NCI-H526 treated with DMSO at 0.1 percent for 48 hours (cell line): ENCODE results near the gene ING2.

Experiments
- DNase-seq: peaks from one replicate; lab custom pipeline; 2025; lab: John Stamatoyannopoulos, UW

The ING2 gene

DNA sequence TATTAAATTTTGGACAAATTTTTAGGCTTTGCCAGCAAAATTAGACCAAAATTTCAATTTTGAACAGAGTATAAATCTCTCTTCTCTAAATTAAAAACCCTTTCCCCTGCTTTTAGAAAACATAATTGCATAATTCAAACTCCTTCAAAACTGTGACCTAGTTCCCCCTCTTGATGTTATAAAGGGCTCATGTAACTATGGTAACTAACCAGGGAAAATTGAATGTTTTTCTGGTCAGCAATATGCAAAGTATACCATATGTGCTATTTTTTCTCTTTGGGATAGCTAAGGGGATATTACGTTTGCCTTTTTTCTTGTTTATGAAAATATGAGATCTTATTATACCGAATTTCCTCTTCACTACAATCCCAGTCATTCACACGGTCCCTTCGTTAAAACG lies 5.1 kb upstream of the ING2 start:
- no peak for DNase-seq

DNA sequence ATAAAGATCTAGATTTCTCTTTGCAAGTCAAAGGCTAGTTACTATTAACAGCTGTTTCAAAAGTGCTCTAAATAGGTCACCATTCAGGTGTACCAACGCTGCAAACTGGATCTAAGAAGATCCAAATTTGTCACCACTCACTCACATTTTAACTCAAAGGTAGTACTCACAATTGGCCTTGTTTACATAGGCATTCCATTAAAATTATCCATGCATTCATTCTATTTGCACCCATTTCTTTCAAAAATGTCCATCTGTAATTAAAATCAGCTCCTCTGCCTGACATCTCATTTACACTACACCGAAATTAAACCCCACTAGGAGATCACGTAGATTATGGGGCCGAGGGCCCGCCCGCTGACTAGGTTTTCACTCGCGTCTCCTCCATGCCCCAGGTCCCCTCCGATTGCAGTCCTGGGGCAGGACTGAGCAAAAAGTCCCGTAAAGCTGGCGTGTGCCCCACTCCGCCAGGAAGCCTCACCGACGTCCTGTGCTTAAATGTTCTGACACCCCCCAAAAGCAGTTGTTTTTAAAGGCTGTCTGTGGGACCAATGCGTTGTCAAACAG lies 1.3 kb upstream of the ING2 start:
- peak; percentile 39 for DNase-seq

DNA sequence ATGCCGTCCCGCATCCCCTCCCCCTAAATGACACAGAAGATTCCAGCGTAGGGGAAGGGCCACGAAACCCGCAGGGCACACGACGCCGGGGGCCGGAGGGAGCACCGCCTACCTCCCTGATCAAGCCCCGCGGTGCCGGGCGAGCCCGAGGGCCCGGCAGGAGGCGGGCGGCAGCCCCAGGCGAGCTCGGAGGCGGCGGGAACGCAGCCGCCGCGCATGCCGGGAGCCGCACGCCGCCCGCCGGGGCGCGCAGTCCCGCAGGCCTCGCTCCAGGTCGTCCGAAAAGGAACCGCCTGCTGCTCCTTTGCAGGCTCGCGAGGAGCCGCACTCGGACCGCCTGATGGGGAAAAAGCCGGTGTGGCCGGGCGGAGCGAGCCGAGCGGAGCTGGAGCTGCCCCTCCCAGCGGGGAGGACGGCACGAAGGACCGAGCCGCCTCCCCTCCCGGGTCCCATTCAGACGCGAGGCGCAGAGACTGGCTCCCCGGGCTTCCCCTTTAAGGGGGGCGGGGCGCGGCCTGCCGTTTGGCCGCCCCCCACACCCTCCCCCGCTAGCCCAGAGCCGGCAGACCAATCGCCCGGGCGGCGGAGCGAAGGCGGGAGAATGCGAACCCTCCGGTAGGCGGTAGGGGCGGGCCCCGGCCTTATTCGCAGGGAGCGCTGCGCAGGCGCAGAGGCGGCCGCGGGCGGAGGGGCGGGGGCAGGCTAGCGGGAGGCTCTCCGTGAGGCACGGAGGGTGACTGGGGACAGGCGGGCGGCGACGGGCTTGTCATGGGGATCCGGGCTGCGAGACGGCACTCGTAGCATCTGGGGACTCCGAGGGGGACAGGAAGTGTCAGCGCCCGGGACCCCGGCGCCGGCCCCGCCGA lies 561 bp upstream of the ING2 start:
- DNase-seq: peak; percentile 88

DNA sequence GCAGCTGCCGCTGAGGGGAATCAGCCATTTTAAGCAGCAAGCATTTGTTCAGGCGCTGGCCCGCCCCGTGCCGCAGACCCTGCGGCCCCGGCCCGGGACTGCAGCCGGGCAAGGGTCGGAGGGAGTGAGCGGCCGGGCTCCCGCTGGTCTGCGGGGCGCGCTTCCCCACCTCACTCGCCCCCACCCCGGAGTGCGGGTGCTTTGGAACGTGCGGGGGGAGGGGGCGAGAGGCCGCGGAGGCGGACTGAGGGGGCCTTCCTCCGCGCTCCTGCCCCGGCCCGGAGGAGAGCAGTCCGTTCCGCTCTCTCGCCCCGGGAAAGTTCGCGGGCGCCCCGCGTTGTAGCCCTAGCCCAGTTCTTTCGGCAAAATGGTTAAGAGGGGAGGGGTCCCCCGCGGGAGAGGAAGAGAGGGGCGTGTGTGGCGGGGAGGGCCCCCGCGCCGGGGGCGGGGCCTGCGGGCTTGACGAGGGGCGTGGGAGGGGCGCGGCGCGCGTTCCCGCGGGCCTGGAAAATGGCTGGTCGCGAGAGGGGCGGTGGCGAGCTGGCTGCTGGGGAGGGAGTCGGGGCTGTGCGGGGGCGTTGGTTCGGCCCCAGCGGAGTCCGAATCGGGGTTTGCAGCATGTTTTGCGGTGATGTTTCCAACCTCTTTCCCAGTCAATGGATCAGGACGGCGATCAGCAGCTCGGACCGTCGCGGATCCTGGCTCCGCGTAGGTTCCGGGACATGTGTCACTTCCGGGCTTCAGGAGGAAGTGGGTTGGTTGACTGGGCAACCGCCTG lies 942 bp downstream of the ING2 start:
- peak; percentile 44 for DNase-seq

DNA sequence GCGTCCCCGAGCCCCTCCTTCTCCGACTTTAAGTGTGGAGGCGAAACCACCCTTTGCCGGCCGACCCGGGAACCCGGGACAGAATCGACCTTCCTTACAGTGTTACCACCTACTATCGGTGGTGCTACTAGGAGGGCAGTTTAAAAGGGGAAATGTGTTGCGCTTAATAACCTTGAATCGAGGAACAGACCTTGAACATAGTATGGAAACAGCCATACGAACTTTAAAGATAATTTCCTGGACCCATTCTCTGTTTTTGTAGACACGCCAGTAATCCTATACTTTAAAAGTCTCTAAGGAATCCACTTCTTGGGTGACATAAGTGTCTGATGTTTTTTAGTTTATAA lies 1.5 kb downstream of the ING2 start:
- DNase-seq: no peak

DNA sequence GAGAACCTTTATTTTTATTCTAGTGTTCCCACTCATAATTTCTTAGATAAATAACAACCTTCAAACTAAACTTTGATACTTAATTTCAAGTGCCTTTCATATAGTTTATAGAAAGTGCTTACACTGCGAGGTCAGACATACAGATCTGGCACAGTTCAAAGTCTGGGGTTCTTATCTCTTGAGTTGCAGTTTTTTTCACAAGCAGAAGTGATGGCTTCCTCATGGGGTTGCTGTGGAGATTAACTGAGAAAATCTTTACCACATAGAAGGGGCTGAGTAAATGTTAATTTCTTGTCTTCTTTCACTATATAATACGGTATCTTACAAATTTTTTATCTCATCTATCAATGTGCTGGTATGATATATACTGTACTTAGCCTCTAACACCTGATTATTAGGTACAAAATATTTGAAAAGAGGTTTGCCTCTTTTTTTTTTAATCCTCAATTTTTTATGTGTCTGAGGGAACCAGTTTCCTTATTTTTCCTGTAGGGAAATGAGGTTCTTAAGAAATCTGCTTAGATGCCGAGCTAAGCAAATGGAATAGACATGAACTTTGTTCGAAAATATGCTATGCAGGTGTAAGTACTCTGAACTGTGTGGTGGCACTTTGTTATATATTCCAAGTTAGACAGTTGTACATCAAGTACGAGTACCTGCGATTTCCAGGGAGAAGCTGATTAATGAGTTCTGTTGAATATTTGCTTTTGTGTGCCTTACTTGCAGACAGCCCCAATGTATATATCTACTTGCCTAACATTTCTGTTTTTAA lies 3.3 kb downstream of the ING2 start:
- DNase-seq: no peak

DNA sequence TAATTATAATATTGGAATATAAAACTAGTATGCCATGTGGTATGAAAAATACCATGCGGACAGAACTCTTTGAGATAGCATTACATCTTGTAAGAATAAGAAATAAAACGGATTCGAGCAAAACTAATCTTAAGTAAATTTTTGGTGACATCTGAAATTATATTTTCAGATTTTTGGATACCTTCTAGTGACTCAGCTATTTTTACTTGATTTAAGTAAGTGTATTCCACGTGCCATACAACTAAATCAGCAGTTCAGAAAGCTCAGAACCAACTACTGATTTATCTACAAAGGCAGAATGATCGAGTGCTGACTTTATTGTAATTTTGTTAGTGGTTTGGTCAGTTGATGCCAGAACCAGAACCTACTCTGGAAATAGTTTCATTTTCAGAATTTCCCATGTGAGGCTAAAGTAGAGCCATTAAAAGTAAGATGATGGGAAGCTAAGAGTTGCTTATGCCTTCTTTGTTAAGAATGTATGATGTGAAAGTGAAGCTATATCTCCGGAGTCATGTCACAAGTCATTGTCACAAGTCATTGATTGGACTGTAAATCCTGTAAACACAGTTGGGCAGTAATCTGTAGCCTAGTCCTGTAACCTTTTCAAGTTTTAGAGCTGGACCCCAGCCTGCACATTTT lies 4.0 kb downstream of the ING2 start:
- DNase-seq: no peak

DNA sequence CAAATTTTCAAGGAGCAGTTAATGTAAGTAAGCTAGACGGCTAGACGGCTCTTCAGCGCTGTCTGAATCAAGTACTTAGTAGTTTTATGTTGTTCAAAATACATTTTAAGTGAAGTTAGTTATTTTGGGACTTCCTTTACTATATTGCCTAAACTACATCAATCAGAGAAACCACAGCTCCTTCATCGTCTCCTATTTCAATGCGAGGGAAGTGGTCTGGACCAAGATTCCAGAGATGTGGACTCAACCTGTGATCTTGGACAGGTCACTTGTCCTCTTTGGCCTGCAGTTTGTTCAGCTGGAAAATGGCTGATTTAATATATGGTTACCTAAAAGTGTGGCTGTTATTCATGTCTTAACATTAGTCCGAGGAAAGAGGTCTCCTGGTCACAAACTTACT lies 10.6 kb downstream of the ING2 start:
- DNase-seq: no peak

DNA sequence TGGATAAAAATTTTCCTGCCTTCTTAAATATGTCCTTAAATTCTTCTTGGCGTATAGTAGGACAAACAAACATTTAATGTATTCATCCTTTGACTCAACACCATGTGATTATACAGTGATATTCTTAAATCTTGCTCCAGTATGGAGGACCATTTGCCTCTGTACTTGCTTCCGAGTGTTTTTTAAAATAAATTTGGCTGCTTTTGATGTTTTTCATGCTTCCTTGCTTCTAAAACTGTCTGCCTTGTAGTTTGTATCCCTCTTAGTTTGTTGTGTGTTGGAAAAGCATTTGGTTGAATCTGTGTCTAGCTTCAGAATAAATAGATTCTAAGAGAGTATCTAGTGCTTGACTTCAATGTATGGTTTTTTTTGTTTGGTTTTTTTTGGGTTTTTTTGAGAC lies 12.3 kb downstream of the ING2 start:
- DNase-seq: no peak

DNA sequence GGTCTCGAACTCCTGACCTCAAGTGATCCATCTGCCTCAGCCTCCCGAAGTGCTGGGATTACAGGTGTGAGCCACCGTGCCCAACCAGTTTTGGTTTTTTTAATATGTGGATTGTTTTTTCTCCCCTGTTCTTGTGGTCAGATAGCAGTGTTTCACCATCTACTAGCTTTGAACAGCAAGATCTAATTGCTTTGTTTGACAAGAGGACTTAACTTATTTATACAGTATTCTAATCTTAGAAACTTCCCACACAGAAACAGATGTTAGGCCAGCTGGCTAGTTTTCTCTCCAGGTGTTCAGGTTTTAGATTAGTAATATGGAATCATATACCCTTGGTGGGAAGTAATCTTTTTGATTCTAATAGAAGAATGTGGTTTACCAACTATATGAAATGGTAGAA lies 12.9 kb downstream of the ING2 start:
- DNase-seq: no peak

DNA sequence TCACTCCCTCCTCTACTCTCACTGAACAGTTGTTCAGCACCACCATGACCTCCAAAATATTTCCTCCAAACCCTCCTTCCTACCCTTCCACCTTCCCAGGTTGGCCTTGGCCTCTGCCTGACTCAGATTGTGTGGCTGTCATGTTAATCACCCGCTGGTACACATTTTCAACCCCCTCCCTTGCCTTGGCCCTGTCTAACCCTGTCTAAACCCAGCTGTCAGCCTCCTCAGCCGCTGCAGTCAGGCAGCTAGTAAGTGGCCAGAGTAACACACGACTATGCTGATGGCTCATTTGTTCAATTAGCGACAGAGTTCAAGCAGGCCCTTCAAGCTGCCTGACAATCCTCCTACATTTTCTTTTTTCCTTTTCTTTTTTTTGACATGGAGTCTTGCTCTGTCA lies 18.0 kb downstream of the ING2 start:
- no peak for DNase-seq

DNA sequence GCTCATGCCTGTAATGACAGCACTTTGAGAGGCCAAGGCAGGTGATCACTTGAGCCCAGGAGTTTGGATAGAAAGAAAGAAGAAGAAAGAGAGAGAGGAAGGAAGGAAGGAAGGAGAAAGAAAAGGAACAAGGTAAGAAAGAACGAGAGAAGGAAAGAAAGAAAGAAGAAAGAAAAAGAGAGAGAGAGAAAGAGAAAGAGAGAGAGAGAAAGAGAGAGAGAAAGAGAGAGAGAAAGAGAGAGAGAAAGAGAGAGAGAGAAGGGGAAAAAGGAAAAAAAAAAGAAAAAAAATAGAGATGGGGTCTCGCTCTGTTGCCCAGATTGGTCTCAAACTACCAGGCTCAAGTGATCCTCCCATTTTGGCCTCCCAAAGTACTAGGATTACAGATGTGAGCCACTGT lies 22.5 kb downstream of the ING2 start:
- DNase-seq: no peak

DNA sequence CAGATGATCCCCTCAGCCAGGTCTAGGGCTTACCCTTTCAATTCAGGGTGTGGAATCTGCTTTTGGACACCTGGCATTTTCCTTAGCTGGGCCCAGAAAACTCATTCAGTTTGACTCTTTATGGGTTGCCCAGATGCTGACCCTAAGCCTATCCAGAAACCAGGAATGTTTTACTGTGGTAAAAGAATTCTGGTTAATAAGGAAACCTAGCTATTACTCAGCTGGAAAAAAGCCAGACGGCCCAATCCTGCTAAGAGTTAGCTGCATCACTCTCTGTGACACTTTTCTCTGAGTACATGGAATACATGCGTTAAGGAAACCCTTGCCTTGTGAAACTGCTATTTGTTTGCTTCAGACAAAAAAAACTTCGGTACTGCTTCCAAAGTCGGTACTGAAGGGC lies 28.0 kb downstream of the ING2 start:
- no peak for DNase-seq

DNA sequence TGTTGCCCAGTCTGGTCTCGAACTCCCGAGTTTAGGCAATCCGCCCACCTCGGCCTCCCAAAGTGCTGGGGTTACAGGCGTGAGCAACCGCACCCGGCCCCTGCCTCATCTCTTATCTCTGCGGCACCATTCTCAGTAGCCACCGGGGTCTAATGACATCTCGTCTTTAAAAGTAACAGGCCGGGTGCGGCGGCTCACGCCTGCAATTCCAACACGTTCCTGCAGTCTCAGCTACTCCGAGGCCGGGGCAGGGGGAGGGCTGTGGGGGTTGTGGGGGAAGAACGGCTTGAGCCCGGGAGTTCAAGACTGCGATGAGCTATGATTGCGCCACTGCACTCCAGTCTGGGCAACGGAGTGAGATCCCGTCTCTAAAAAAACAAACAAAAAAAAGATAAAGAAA lies 28.8 kb downstream of the ING2 start:
- DNase-seq: no peak

DNA sequence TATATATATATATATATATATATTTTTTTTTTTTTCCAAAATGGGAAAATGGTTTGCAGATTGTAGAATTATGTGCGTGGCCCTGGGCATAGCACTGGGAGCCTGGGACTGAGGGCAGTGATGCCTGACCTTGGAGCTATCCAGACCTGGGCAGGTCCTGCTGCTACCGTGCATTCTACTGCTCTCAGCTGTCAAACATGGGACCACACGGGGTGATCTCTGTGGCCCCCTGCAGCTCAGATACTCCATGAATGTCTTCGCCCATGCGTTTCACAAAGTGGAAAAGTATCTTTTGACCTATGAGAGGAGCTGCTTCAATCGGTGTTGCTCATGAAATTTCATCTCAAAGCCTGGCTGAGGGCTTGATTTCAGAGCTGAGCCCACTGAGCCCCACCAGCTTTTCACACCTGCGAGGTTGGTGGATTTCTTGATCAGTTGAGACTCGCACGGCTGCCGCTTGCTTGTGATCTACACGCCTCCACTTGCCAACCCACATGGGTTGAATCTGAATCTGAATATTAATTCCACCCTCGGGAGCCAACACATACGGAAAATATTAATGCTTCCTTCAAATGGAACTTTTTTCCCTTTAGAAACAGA lies 35.7 kb downstream of the ING2 start:
- no peak for DNase-seq

DNA sequence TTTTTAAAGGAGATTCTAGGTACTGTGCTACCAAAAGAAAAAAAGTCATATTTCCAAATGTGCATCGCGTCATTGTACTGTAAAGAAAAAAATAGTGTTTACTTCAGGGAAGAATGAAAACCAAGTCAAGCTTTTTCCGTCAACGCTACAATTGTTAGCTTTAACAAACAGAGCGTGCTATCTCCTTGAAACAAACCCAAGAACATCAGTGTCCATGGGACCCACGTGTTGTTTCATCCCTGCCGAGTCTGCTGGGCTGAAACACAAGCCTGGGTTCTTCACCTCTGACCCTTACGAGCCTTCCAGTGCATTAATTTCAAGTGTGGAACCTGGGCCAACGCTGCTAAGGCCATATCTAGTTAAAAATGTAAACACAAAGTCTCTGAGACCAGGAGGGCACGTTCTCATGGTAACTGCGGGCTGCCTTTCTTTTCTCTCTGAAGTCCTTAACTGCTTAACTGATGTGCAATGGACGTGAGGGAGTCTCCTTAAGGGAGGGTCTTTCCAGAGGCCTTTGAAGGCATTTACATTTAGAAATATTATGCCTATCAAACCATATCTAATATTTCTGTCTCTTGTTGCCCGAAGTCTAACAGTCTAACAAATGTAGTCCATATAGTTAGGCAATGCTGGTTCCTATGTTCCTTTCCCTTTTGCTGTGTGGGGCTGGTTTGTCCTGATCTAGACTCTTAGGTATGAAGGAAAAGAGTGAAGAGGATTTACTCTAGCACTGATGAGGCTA lies 36.3 kb downstream of the ING2 start:
- DNase-seq: no peak

DNA sequence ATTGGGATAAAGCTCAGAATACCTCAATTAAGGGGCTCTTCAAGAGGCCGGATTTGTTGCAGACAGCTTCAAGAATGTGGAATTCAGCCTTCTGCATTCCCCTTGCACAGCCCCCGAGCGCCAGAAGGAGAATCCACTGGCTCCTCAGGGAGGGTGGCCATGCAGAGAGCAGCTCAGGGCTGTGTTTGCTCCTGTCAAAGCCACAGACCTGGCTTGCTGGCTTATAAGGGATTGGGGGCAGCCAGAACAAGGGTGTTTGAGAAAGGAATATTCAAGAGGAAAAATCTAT lies 36.8 kb downstream of the ING2 start:
- DNase-seq: no peak

DNA sequence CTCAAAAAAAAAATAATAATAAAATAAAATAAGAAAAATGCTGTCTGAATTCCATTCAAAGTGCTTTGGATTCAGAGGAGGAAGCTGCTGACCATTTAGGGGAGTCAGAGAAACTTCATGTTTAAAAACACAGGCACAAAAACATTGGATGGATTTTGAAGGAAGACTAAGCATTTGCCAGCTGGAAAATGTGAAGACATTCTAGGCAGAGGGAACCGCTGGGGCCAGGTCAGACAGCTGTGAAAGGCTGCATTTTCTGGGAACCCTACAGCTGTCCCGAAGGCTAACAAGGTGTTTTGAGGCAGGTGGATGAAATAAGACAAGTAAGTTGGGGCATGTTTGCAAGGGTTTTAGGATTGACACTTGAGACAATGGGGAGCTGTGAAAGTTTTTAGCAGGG lies 38.6 kb downstream of the ING2 start:
- no peak for DNase-seq

DNA sequence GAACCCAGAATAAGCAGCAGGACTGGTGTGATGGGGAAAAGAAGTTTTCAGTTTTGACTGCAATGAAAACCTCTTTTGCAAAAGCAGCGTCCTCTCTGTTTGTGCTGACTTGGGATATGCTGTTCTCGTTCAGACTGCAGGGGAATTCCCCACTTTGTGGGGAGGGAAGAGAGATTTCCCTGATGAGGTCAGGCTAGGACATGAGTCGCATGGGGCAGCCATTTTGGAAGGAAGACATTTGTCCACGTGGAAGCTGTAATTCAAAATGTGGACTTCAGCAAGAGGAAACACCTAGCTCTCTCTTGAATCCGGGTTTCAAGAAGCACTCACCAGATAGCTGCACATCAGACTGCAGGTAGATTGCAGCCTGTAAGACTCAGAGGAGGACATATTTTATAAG lies 39.3 kb downstream of the ING2 start:
- DNase-seq: no peak

DNA sequence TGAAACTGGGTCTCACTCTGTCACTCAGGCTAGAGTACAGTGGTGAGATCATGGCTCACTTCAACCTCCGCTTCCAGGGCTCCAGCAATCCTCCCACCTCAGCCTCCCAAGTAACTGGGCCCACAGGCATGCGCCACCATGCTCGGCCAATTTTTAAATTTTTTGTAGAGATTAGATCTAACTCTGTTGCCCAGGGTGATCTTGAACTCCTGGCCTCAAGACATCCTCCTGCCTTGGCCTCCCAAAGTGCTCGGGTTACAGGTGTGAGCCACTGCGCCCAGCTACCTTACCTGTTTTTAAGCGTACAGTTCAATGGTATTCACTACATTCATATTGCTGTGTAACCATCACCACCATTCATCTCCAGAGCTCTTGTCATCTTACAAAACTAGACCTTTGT lies 41.5 kb downstream of the ING2 start:
- DNase-seq: no peak

DNA sequence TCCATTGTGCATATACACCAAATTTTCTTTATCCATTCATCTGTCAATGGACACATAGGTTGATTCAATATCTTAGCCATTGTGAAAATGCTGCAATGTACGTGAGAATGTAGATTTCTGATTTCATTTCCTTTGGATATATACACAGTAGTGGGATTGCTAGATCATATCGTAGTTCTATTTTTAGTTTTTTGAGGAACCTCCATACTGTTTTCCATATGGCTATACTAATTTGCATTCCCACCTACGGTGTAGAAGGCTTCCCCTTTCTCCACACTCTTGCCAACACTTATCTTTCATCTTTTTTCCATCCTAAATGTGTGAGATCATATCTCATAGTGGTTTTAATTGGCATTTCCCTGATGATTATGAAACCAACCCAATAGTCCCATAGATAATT lies 43.4 kb downstream of the ING2 start:
- no peak for DNase-seq
